ENCODE measurements around the gene EFTUD2.

The EFTUD2 gene

DNA sequence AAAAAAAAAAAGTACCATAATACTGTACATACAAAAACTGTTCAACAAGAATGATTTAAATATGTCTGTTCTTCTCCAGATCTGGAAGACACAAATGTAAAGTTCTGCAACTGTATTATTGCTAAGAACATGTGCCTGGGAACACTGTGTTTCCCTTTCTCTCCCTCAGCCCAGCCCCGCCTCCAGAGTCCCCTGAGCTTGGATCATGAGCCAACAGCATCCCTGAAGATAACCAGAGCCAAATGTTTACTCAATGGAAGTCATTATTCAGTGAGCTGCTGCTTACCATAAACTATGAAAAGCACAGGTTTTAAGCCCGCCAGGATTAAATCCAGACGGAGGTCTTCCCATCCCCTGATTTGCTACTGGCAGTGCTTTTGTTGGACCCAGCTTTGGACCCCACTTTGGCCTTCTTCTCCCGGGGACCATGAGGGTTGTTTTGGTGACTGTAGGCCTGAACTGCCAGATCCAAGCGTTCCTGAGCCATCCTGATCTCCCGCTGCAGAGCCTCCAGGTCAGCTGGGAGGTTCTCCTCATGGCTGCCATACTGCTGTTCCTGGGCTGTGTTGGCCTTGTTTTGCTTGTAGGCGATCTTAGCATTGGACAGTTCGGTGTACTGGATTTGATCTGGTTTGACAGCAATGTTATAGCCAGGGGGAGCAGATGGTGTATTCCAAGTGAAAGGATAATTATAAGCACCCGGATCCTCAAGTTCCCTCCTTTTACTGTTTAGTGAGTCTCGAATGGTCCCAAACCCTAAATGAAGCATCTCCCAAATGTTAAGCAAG, 94.7 kb downstream of the EFTUD2 start:
- DNase-seq, result no peak

DNA sequence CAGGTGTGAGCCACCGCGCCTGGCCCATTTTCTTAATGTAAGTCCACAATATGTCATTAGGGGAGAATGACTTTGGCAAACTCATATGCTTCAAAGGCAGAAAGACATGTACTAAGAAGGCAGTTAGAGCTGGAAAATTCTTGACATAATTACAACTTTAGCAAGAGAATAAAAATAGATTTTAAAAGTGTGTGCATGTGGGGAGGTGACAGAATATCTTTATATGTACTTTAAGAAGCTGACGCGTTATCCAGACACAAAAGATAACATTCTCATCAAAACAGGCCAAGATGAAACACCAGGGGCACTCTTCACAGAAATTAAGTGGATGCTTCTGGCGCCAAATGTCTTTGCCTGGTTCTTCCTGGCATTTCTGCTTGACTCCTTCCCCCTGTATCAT, 97.4 kb downstream of the EFTUD2 start:
- no peak for DNase-seq

Measured in NCI-H187 treated with DMSO at 0.1 percent for 48 hours (cell line).